LNCaP clone FGC (cell line): ENCODE data around the gene RAB44.
"Not testable (repeated sequence)": the region's sequence is repeated elsewhere in the genome, so short reads cannot be mapped to it uniquely, and the experiment has no call there.

Experiments
- DNase-seq: peaks from one replicate; pipeline ENCODE4 v3.0.0-alpha.2; 2011; ENCODE audit warnings: low read depth
- H3K4me3 ChIP-seq: 2 replicates; pipeline ENCODE4 v1.5.1; 2011; ENCODE audit warnings: mild to moderate bottlenecking, low read depth, low read length, control low read depth
- CTCF ChIP-seq: IDR thresholded peaks from 2 replicates; pipeline ENCODE4 v1.5.1; 2012; ENCODE audit warnings: mild to moderate bottlenecking; ENCODE audit not compliant: control insufficient read depth, insufficient read depth; ENCODE audit errors: extremely low read depth

Gene RAB44

GRCh38 chr6:36697481-36697903, at the start of gene RAB44:
Gene RAB44, plus strand, starts transcription at chr6:36697826. Its CDS starts 6,410 bp downstream, at chr6:36704236.
- DNase-seq: no peak
- no peak within 1 kb of the TSS for H3K4me3 ChIP-seq
- TF ChIP-seq CTCF: no peak

- no peak overlapping the region for H3K4me3 ChIP-seq
- no peak for DNase-seq
- no peak for TF ChIP-seq CTCF
Observed at GRCh38 chr6:36649086-36649485, 48.5 kb upstream of the RAB44 start.

GRCh38 chr6:36649701-36650484, 47.7 kb upstream of the RAB44 start:
- no peak overlapping the region for H3K4me3 ChIP-seq
- TF ChIP-seq CTCF: no peak
- DNase-seq: no peak

GRCh38 chr6:36650848-36651478, 46.7 kb upstream of the RAB44 start:
- no peak overlapping the region for H3K4me3 ChIP-seq
- no peak for DNase-seq
- no peak for TF ChIP-seq CTCF

GRCh38 chr6:36651659-36652379, 45.8 kb upstream of the RAB44 start:
- TF ChIP-seq CTCF: no peak
- DNase-seq: no peak
- no peak overlapping the region for H3K4me3 ChIP-seq

- not testable (repeated sequence) for DNase-seq, H3K4me3 ChIP-seq
Observed at GRCh38 chr6:36654469-36654868, 43.2 kb upstream of the RAB44 start.

- H3K4me3 ChIP-seq: no peak overlapping the region
- no peak for DNase-seq
- TF ChIP-seq CTCF: no peak
Observed at GRCh38 chr6:36655085-36655724, 42.4 kb upstream of the RAB44 start.
